Measurements from ENCODE around the gene PARD3. TPM values are rescaled to one million over a fixed set of nuclear protein-coding genes. Genes with fewer than 3 reads are reported as not detected.

PARD3 gene
- total RNA-seq, 2 experiments from 2014 or later, result 0.53 to 0.71 TPM

DNA sequence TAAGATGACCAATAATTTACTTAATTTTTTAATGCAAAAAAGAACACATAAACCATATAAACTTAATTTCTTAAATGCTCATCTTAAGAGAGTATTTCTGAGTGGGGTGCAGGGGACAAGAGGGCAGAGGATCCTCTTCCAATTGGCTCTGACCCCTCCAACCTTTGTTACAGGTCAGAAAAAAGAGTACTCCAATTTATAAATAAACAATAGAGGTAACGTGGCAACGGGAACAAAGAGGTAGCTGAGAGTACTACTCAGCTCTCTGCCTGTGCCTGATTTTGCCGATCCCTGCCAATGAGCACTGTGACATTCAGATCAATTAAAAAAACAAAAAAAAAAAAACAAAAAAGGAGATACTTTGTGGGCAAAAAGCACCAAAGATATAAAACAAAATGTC, 307.9 kb downstream of the PARD3 start:
- Histone ChIP-seq H3K27me3 (ENCODE audit: control insufficient read depth in 1 of 2, insufficient read depth in 2 of 2, low read length in 2 of 2) (no peaks in the 10 kb centered on the region), H3K36me3 (ENCODE audit: insufficient read depth, low read length) (no peaks in the 10 kb centered on the region), H3K27ac (ENCODE audit: low read depth in 1 of 2, low read length in 2 of 2) (no peak overlapping the region), H3K9me3 (ENCODE audit: control insufficient read depth in 1 of 2, insufficient read depth in 1 of 2, low read length in 2 of 2) (no peaks in the 10 kb centered on the region), H3K4me3 (ENCODE audit: low read length) (no peak overlapping the region), H3K4me1 (ENCODE audit: insufficient read depth, low read length) (no peaks in the 10 kb centered on the region)
- ChIA-PET CTCF (no interaction called here), POLR2A (no interaction called here)
- Mint-ChIP-seq H3K27ac (no peak overlapping the region), H3K27me3 (no peaks in the 10 kb centered on the region), H3K4me1 (ENCODE audit: low read depth) (no peaks in the 10 kb centered on the region), H3K9me3 (no peaks in the 10 kb centered on the region), H3K4me3 (no peak overlapping the region), H3K36me3 (ENCODE audit: low read depth) (no peaks in the 10 kb centered on the region)
- DNase-seq, result no peak
- TF ChIP-seq, protein P1, sequence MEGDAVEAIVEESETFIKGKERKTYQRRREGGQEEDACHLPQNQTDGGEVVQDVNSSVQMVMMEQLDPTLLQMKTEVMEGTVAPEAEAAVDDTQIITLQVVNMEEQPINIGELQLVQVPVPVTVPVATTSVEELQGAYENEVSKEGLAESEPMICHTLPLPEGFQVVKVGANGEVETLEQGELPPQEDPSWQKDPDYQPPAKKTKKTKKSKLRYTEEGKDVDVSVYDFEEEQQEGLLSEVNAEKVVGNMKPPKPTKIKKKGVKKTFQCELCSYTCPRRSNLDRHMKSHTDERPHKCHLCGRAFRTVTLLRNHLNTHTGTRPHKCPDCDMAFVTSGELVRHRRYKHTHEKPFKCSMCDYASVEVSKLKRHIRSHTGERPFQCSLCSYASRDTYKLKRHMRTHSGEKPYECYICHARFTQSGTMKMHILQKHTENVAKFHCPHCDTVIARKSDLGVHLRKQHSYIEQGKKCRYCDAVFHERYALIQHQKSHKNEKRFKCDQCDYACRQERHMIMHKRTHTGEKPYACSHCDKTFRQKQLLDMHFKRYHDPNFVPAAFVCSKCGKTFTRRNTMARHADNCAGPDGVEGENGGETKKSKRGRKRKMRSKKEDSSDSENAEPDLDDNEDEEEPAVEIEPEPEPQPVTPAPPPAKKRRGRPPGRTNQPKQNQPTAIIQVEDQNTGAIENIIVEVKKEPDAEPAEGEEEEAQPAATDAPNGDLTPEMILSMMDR (IDR thresholded peaks at IDR 0.05), result no peak
- no peak for ATAC-seq (ENCODE audit: poor library complexity)
- intact Hi-C loops (cut with DNase I, micrococcal nuclease), result no loop called here

DNA sequence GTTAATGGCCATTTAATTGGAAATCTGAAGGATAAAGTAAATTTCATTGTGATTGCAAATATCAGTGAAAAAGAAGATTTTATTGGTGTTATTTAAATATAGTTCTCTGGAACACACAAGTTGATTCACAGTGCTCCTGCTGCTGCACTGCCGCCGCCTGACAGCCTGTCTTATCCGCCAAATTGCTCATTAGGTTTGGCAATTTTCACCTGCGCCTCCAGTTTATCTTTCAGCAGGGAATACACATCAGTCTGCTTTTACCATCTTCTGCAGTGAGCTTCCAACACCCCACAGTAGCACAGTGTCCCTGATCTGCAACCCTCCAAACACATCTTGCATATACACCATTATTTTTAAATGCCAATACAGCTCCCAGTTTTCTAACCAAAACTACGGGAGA, 308.3 kb downstream of the PARD3 start:
- H3K4me3 Mint-ChIP-seq, result no peak overlapping the region
- no peaks in the 10 kb centered on the region for H3K4me1 Mint-ChIP-seq (ENCODE audit: low read depth)
- H3K27ac Mint-ChIP-seq, result no peak overlapping the region
- no peaks in the 10 kb centered on the region for H3K27me3 Mint-ChIP-seq
- H3K36me3 Mint-ChIP-seq (ENCODE audit: low read depth), result no peaks in the 10 kb centered on the region
- no peak overlapping the region for H3K4me3 ChIP-seq (ENCODE audit: low read length)
- intact Hi-C loops (cut with DNase I, micrococcal nuclease), result no loop called here
- no peaks in the 10 kb centered on the region for H3K4me1 ChIP-seq (ENCODE audit: insufficient read depth, low read length)
- ChIA-PET POLR2A (no interaction called here), CTCF (no interaction called here)
- no peaks in the 10 kb centered on the region for H3K27me3 ChIP-seq (ENCODE audit: control insufficient read depth in 1 of 2, insufficient read depth in 2 of 2, low read length in 2 of 2)
- no peak for ATAC-seq (ENCODE audit: poor library complexity)
- no peaks in the 10 kb centered on the region for H3K9me3 ChIP-seq (ENCODE audit: control insufficient read depth in 1 of 2, insufficient read depth in 1 of 2, low read length in 2 of 2)
- DNase-seq, result no peak
- H3K27ac ChIP-seq (ENCODE audit: low read depth in 1 of 2, low read length in 2 of 2), result no peak overlapping the region
- TF ChIP-seq, protein P1 (IDR thresholded peaks at IDR 0.05), result no peak
- H3K36me3 ChIP-seq (ENCODE audit: insufficient read depth, low read length), result no peaks in the 10 kb centered on the region
- H3K9me3 Mint-ChIP-seq, result no peaks in the 10 kb centered on the region

DNA sequence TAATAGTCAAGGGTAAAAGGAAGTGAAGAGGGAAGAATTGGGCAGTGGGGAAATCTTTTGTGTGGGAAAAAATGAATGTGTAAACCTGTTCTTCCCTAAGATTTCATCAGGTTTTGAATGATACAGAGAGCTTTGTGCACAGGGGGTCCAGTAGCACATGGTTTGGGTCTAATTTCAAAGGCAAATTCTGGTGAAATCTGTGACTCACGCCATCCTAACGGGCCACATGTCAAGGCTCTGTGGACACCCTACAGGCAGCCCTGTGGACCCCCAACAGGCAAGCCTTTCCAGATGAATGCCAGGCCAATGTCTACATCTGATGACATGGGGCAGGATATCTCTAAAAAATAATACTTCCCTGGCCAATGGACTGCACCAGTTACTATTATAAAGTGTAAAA, 309.8 kb downstream of the PARD3 start:
- no peaks in the 10 kb centered on the region for H3K9me3 Mint-ChIP-seq
- no peak overlapping the region for H3K27ac Mint-ChIP-seq
- no peaks in the 10 kb centered on the region for H3K36me3 ChIP-seq (ENCODE audit: insufficient read depth, low read length)
- no peak overlapping the region for H3K4me3 ChIP-seq (ENCODE audit: low read length)
- no peak overlapping the region for H3K4me3 Mint-ChIP-seq
- H3K36me3 Mint-ChIP-seq (ENCODE audit: low read depth), result no peaks in the 10 kb centered on the region
- ChIA-PET POLR2A (no interaction called here), CTCF (no interaction called here)
- H3K9me3 ChIP-seq (ENCODE audit: control insufficient read depth in 1 of 2, insufficient read depth in 1 of 2, low read length in 2 of 2), result no peaks in the 10 kb centered on the region
- H3K27ac ChIP-seq (ENCODE audit: low read depth in 1 of 2, low read length in 2 of 2), result no peak overlapping the region
- no peak for DNase-seq
- ATAC-seq (ENCODE audit: poor library complexity), result no peak
- no peaks in the 10 kb centered on the region for H3K27me3 ChIP-seq (ENCODE audit: control insufficient read depth in 1 of 2, insufficient read depth in 2 of 2, low read length in 2 of 2)
- H3K4me1 Mint-ChIP-seq (ENCODE audit: low read depth), result no peaks in the 10 kb centered on the region
- H3K27me3 Mint-ChIP-seq, result no peaks in the 10 kb centered on the region
- intact Hi-C loops (cut with DNase I, micrococcal nuclease), result no loop called here
- H3K4me1 ChIP-seq (ENCODE audit: insufficient read depth, low read length), result no peaks in the 10 kb centered on the region
- TF ChIP-seq, protein P1 (IDR thresholded peaks at IDR 0.05), result no peak
